GM18870 (cell line): ENCODE results near the gene ZNF362.

ENCODE experiments used
- ATAC-seq: cut with Tn5 transposase; IDR thresholded peaks from one replicate; pipeline ENCODE4 v1.9.1; 2021; ENCODE audit warnings: moderate library complexity; ENCODE audit not compliant: unreplicated experiment

Gene ZNF362

GRCh38 chr1:33244143-33244808, 12.0 kb upstream of the ZNF362 start:
- ATAC-seq = no peak

GRCh38 chr1:33244809-33245186, 11.5 kb upstream of the ZNF362 start:
- no peak for ATAC-seq

- no peak for ATAC-seq
These were observed 10.1 kb upstream of the ZNF362 start for GRCh38 chr1:33246171-33246570.

- no peak for ATAC-seq
These were observed 8.7 kb upstream of the ZNF362 start for GRCh38 chr1:33247545-33247944.

- ATAC-seq = no peak
These were observed 8.0 kb upstream of the ZNF362 start for GRCh38 chr1:33248244-33248643.

- ATAC-seq = no peak
These were observed 6.9 kb upstream of the ZNF362 start for GRCh38 chr1:33249422-33249821.

GRCh38 chr1:33250217-33250616, 6.1 kb upstream of the ZNF362 start:
- ATAC-seq = no peak

GRCh38 chr1:33250724-33251123, 5.6 kb upstream of the ZNF362 start:
- no peak for ATAC-seq

GRCh38 chr1:33254491-33254890, 1.8 kb upstream of the ZNF362 start:
- ATAC-seq = no peak

- ATAC-seq = no peak
These were observed 708 bp upstream of the ZNF362 start for GRCh38 chr1:33255347-33256220.

GRCh38 chr1:33256221-33256470, 146 bp upstream of the ZNF362 start:
- ATAC-seq = no peak

GRCh38 chr1:33257207-33257771, 997 bp downstream of the ZNF362 start:
- no peak for ATAC-seq

GRCh38 chr1:33257772-33258712, 1.8 kb downstream of the ZNF362 start:
- ATAC-seq = no peak

- no peak for ATAC-seq
These were observed 2.5 kb downstream of the ZNF362 start for GRCh38 chr1:33258788-33259274.

- no peak for ATAC-seq
These were observed 3.6 kb downstream of the ZNF362 start for GRCh38 chr1:33259879-33260278.

- ATAC-seq = no peak
These were observed 4.1 kb downstream of the ZNF362 start for GRCh38 chr1:33260439-33260838.

GRCh38 chr1:33261344-33261743, 5.1 kb downstream of the ZNF362 start:
- ATAC-seq = no peak

GRCh38 chr1:33263890-33264504, 7.7 kb downstream of the ZNF362 start:
- ATAC-seq = no peak

- ATAC-seq = no peak
These were observed 9.7 kb downstream of the ZNF362 start for GRCh38 chr1:33265780-33266605.

- no peak for ATAC-seq
These were observed 10.5 kb downstream of the ZNF362 start for GRCh38 chr1:33266766-33267165.
